ENCODE measurements around the gene OR52K1.

DNA sequence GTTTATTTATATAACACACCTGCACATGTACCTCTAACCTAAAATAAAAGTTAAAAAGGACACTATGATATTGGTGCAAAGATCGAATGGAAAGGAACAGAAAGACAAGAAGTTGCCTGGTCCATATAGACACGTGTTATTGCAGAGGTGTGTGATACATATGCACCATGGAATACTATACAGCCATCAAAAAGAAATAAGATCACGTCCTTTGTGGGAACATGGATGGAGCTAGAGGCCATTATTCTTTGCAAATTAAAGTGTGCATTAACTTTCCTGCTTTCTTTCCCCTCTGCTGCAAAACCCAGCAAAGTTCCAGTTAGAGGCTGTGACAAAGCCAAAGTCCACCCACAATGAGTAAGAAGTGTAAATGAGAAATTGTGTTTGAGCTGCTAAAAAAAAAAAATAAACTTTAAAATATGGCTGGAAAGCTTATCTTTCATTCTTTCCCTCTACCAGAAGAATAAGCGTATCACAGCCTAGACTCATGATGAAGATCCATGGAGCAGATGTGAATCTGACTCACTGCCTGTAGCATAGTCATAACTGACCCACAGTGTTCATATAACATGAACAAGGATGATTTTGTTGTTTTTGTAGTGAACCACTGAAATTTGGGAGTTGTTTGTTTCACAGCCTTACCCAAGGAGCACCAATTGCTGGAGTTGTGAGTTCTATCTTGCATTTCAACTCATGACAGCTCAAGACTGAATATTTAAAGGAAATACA lies 9.6 kb downstream of the OR52K1 start:
- TF ChIP-seq EZH2phosphoT487 (IDR thresholded peaks at IDR 0.05; ENCODE audit: insufficient read depth, low read depth) = no peak
- no peak for TF ChIP-seq EZH2 (IDR thresholded peaks at IDR 0.05; ENCODE audit: insufficient read depth, poor library complexity, severe bottlenecking)

All from GM23248 (cell line).